NCI-H2196 (cell line): ENCODE data around the gene TBC1D17.

Experiments
- DNase-seq: peaks from one replicate; lab custom pipeline; 2025; ENCODE audit not compliant: unreplicated experiment; lab: John Stamatoyannopoulos, UW

Gene TBC1D17

GRCh38 chr19:49875177-49875576 lies 2.3 kb upstream of the TBC1D17 start:
- DNase-seq = no peak

- DNase-seq = peak; percentile 49
Measured at GRCh38 chr19:49875857-49876421, 1.6 kb upstream of the TBC1D17 start.

- DNase-seq = peak; percentile 98
Measured at GRCh38 chr19:49876422-49877019, 981 bp upstream of the TBC1D17 start.

GRCh38 chr19:49877879-49878743 lies 609 bp downstream of the TBC1D17 start:
- DNase-seq = peak; percentile 98

- DNase-seq = no peak
Measured at GRCh38 chr19:49878744-49879070, 1.2 kb downstream of the TBC1D17 start.

- DNase-seq = no peak
Measured at GRCh38 chr19:49879243-49879963, 1.9 kb downstream of the TBC1D17 start.

GRCh38 chr19:49880162-49880869 lies 2.8 kb downstream of the TBC1D17 start:
- no peak for DNase-seq

GRCh38 chr19:49881186-49881585 lies 3.7 kb downstream of the TBC1D17 start:
- no peak for DNase-seq

- DNase-seq = no peak
Measured at GRCh38 chr19:49881672-49882394, 4.3 kb downstream of the TBC1D17 start.

- no peak for DNase-seq
Measured at GRCh38 chr19:49882643-49883042, 5.1 kb downstream of the TBC1D17 start.

- no peak for DNase-seq
Measured at GRCh38 chr19:49883094-49883493, 5.6 kb downstream of the TBC1D17 start.

- DNase-seq = no peak
Measured at GRCh38 chr19:49884109-49884508, 6.6 kb downstream of the TBC1D17 start.

GRCh38 chr19:49884760-49885159 lies 7.3 kb downstream of the TBC1D17 start:
- DNase-seq = no peak

- DNase-seq = no peak
Measured at GRCh38 chr19:49887037-49887664, 9.6 kb downstream of the TBC1D17 start.

GRCh38 chr19:49887665-49888509 lies 10.4 kb downstream of the TBC1D17 start:
- no peak for DNase-seq

GRCh38 chr19:49888510-49888824 lies 11.0 kb downstream of the TBC1D17 start:
- peak; percentile 39 for DNase-seq

- no peak for DNase-seq
Measured at GRCh38 chr19:49889038-49889686, 11.7 kb downstream of the TBC1D17 start.

GRCh38 chr19:49889687-49890348 lies 12.3 kb downstream of the TBC1D17 start:
- DNase-seq = peak; percentile 81
